HCT116 (cell line): ENCODE data around the gene IRS1. TPM values are rescaled to one million over a fixed set of nuclear protein-coding genes. Genes with fewer than 3 reads are reported as not detected.

Experiments used
- ATAC-seq: fragments of 200-7000 bp; cut with Tn5 transposase; 2 replicates; pipeline ENCODE4 v1.9.1; 2020; ENCODE audit warnings: mild to moderate bottlenecking, moderate library complexity
- BruUV-seq: library from RNA; stranded (reverse); fragments of 400-500 nt; replicated peaks from 2 replicates; lab custom pipeline; 2021; lab: Mats Ljungman, UMichigan
- CTCF ChIA-PET: fragments of 300-600 bp; sonication (Branson Sonifier 250); formaldehyde crosslinking; loops from one replicate; lab custom pipeline; 2021; ENCODE audit warnings: antibody characterized with exemption; lab: Charles Lee
- POLR2A ChIA-PET: fragments of 300-600, 350-600 bp; sonication (Branson Sonifier 250); formaldehyde crosslinking; loops from one replicate; lab custom pipeline; 2021; ENCODE audit warnings: antibody characterized with exemption; lab: Charles Lee
- RAD21 ChIA-PET, 2 experiments: fragments of 300-600 bp; sonication (Branson Sonifier 250); formaldehyde crosslinking; loops; one replicate each; lab custom pipeline; 2023; ENCODE audit warnings: low total read pairs in 2 of 2; ENCODE audit not compliant: uncharacterized antibody in 2 of 2, unreplicated experiment in 2 of 2, low non-redundant PET in 1 of 2; lab: Charles Lee
- DNase-seq: peaks from one replicate; pipeline ENCODE4 v3.0.0-alpha.2; 2010; ENCODE audit warnings: low read depth, low spot score
- H2AFZ ChIP-seq: fragments of 200-600 bp; shearing (Covaris generic), sonication (generic); 2 replicates; pipeline ENCODE4 v1.6.1; 2017; ENCODE audit warnings: low read depth, mixed run types, mixed read lengths, antibody characterized with exemption, low read length; ENCODE audit not compliant: poor library complexity, severe bottlenecking
- H3K27ac ChIP-seq: 2 replicates; pipeline ENCODE4 v1.5.1; 2012; ENCODE audit warnings: low read depth, low read length
- H3K27me3 ChIP-seq: fragments of 200-600 bp; sonication (generic); 2 replicates; pipeline ENCODE4 v1.6.1; 2016; ENCODE audit warnings: mixed run types, low read length, mixed read lengths; ENCODE audit not compliant: insufficient read depth
- H3K36me3 ChIP-seq, 2 experiments: fragments of 200-500 bp in 1 of 2; fragments of 200-600 bp in 1 of 2; sonication (Bioruptor generic) in 1 of 2; sonication (generic) in 1 of 2; 2 replicates each; pipeline versions ENCODE4 v1.5.1 to v1.6.1; 2014 to 2016; ENCODE audit warnings: low read length in 2 of 2, inconsistent platforms in 1 of 2, mixed read lengths in 1 of 2, mixed run types in 1 of 2; ENCODE audit not compliant: insufficient read depth in 2 of 2, control insufficient read depth in 1 of 2
- H3K4me1 ChIP-seq, 2 experiments: fragments of 200-600 bp in 1 of 2; sonication (generic) in 1 of 2; 2 replicates each; pipeline versions ENCODE4 v1.5.1 to v1.6.1; 2012 to 2017; ENCODE audit warnings: low read length in 2 of 2, inconsistent platforms in 1 of 2, mild to moderate bottlenecking in 1 of 2, mixed read lengths in 1 of 2, mixed run types in 1 of 2, moderate library complexity in 1 of 2; ENCODE audit not compliant: insufficient read depth in 2 of 2, control insufficient read depth in 1 of 2
- H3K4me2 ChIP-seq: fragments of 200-600 bp; sonication (generic); 2 replicates; pipeline ENCODE4 v1.6.1; 2017; ENCODE audit warnings: mixed run types, low read length, mixed read lengths
- H3K4me3 ChIP-seq, 2 experiments: fragments of 200-600 bp in 1 of 2; sonication (generic) in 1 of 2; replicated peaks in 1 of 2; 2 replicates each; pipeline ENCODE4 v1.5.1; 2011 to 2016; ENCODE audit warnings: low read length in 2 of 2, control low read depth in 1 of 2, low read depth in 1 of 2, mild to moderate bottlenecking in 1 of 2, mixed read lengths in 1 of 2, mixed run types in 1 of 2
- H3K79me2 ChIP-seq: fragments of 200-600 bp; sonication (generic); 2 replicates; pipeline ENCODE4 v1.6.1; 2017; ENCODE audit warnings: mild to moderate bottlenecking, mixed run types, low read length, moderate library complexity, mixed read lengths; ENCODE audit not compliant: insufficient read depth
- H3K9ac ChIP-seq: fragments of 200-600 bp; sonication (generic); 2 replicates; pipeline ENCODE4 v1.6.1; 2016; ENCODE audit warnings: low read length, mixed read lengths
- H3K9me2 ChIP-seq: fragments of 200-600 bp; sonication (generic), shearing (Covaris generic); 2 replicates; pipeline ENCODE4 v1.6.1; 2017; ENCODE audit warnings: mixed run types, mild to moderate bottlenecking, moderate library complexity; ENCODE audit not compliant: insufficient read depth
- H3K9me3 ChIP-seq, 2 experiments: fragments of 200-500 bp in 1 of 2; fragments of 200-600 bp in 1 of 2; sonication (Bioruptor generic) in 1 of 2; sonication (generic) in 1 of 2; 2 replicates each; pipeline ENCODE4 v1.6.1; 2014 to 2017; ENCODE audit warnings: low read length in 2 of 2, mixed read lengths in 2 of 2, inconsistent platforms in 1 of 2, low read depth in 1 of 2, mild to moderate bottlenecking in 1 of 2, mixed run types in 1 of 2, moderate library complexity in 1 of 2; ENCODE audit not compliant: control insufficient read depth in 1 of 2, insufficient read depth in 1 of 2
- H4K20me1 ChIP-seq: fragments of 200-600 bp; sonication (generic), shearing (Covaris generic); 2 replicates; pipeline ENCODE4 v1.6.1; 2017; ENCODE audit warnings: mixed run types, mild to moderate bottlenecking, moderate library complexity; ENCODE audit not compliant: insufficient read depth
- CEBPB ChIP-seq: IDR thresholded peaks from 2 replicates; pipeline ENCODE4 v1.6.1; 2012; ENCODE audit warnings: low read depth
- EGR1 ChIP-seq: IDR thresholded peaks from 2 replicates; pipeline ENCODE4 v1.6.1; 2012; ENCODE audit warnings: low read depth
- ELF1 ChIP-seq: IDR thresholded peaks from 2 replicates; pipeline ENCODE4 v1.6.1; 2012; ENCODE audit warnings: low read depth, borderline replicate concordance
- EZH2 ChIP-seq: fragments of 200-600 bp; sonication (generic); IDR thresholded peaks from 2 replicates; pipeline ENCODE4 v1.6.1; 2017; ENCODE audit warnings: antibody characterized with exemption, mixed run types
- EZH2phosphoT487 ChIP-seq: fragments of 200-600 bp; IDR thresholded peaks from 2 replicates; pipeline ENCODE4 v1.6.1; 2018; ENCODE audit warnings: antibody characterized with exemption, borderline replicate concordance
- JUND ChIP-seq: IDR thresholded peaks from 2 replicates; pipeline ENCODE4 v1.6.1; 2012
- RAD21 ChIP-seq: IDR thresholded peaks from 2 replicates; pipeline ENCODE4 v1.6.1; 2012; ENCODE audit warnings: low read depth, mild to moderate bottlenecking
- SIN3A ChIP-seq: IDR thresholded peaks from 2 replicates; pipeline ENCODE4 v1.6.1; 2012; ENCODE audit warnings: low read depth
- SP1 ChIP-seq: IDR thresholded peaks from 2 replicates; pipeline ENCODE4 v1.6.1; 2012; ENCODE audit warnings: low read depth
- SRF ChIP-seq: IDR thresholded peaks from 2 replicates; pipeline ENCODE4 v1.6.1; 2012; ENCODE audit warnings: low read depth
- YY1 ChIP-seq: IDR thresholded peaks from 2 replicates; pipeline ENCODE4 v1.6.1; 2011; ENCODE audit warnings: low read length, low read depth, moderate library complexity, mild to moderate bottlenecking; ENCODE audit not compliant: insufficient replicate concordance; ENCODE audit errors: extremely low read depth
- ZFX ChIP-seq: fragments of 450-650 bp; IDR thresholded peaks from 2 replicates; pipeline ENCODE4 v1.6.1; 2017
- ZNF274 ChIP-seq: fragments of 200-500 bp; sonication (Bioruptor generic); IDR thresholded peaks from 2 replicates; pipeline ENCODE4 v1.6.1; 2014; ENCODE audit warnings: mild to moderate bottlenecking, low read depth, low read length, inconsistent platforms
- intact Hi-C: fragments of 100-400 bp; cut with micrococcal nuclease; formaldehyde crosslinking; loops from 2 replicates; pipeline ENCODE4 v1.10.0; 2022
- total RNA-seq: library from RNA; stranded (reverse); gene quantifications from one replicate; pipeline ENCODE4 v1.2.1, GENCODE V29; 2021; ENCODE audit not compliant: unreplicated experiment
- TF ChIP-seq, protein P1 (sequence below): IDR thresholded peaks from 2 replicates; pipeline ENCODE4 v1.6.1; 2012
- TF ChIP-seq, protein P2 (sequence below): IDR thresholded peaks from 2 replicates; pipeline ENCODE4 v1.6.1; 2011; ENCODE audit warnings: mild to moderate bottlenecking, low read length, moderate library complexity; ENCODE audit not compliant: insufficient replicate concordance; ENCODE audit errors: extremely low read depth
- TF ChIP-seq, protein P3 (sequence below): IDR thresholded peaks from 2 replicates; pipeline ENCODE4 v1.6.1; 2012; ENCODE audit warnings: low read depth
- TF ChIP-seq, protein P4 (sequence below): IDR thresholded peaks from 2 replicates; pipeline ENCODE4 v1.6.1; 2012
- TF ChIP-seq, protein P5 (sequence below), 3 experiments: fragments of 200-600 bp in 1 of 3; sonication (generic) in 1 of 3; IDR thresholded peaks in 2 of 3; conservative IDR thresholded peaks in 1 of 3; 2 replicates each; pipeline ENCODE4 v1.5.1; 2012 to 2017; ENCODE audit warnings: low read depth in 2 of 3, low read length in 2 of 3, antibody characterized with exemption in 1 of 3, borderline replicate concordance in 1 of 3, control low read depth in 1 of 3, mild to moderate bottlenecking in 1 of 3, mixed read lengths in 1 of 3, mixed run types in 1 of 3, moderate library complexity in 1 of 3; ENCODE audit not compliant: insufficient read depth in 1 of 3

Gene IRS1
- total RNA-seq, 1 experiment from 2014 or later, result 88.8 TPM

DNA sequence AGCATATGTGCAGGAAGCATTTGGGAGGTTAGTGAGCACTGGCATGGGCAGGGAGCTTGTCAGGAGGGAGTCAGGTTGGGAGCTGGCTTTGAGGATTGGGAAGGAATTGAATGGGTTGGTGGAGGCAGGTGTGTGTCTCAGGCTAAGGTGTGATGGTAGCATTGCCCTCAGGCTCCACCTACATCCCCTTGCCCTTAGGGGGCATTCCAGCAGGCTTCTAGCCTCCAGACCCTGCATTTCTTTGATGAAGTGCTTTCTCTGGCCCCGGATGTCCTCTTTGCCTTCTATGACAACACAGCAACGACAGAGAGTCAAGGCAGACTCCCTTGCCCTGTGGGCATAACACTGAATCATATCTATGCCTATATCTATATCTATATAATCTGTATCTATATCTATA, 49.7 kb upstream of the IRS1 start:
- Histone ChIP-seq H3K27ac (no peak overlapping the region), H3K9me2 (no peaks in the 10 kb centered on the region), H3K36me3 (no peaks in the 10 kb centered on the region), H3K4me2 (no peak overlapping the region), H3K4me3 (no peak overlapping the region), H3K79me2 (peaks cover 49% of the 10 kb centered on the region), H3K9me3 (no peaks in the 10 kb centered on the region), H4K20me1 (no peaks in the 10 kb centered on the region), H3K27me3 (no peaks in the 10 kb centered on the region), H2AFZ (no peak overlapping the region), H3K4me1 (no peaks in the 10 kb centered on the region), H3K9ac (no peak overlapping the region)
- no TSS peak for BruUV-seq
- RAD21 ChIA-PET, result no interaction called here
- ATAC-seq (no peak), DNase-seq (no peak)
- intact Hi-C loops, result no loop called here
- CTCF ChIA-PET, result no interaction called here
- POLR2A ChIA-PET, result no interaction called here
- TF ChIP-seq YY1, result no peak
- TF ChIP-seq SIN3A, result no peak
- no peak for TF ChIP-seq SRF
- no peak for TF ChIP-seq ZNF274
- TF ChIP-seq, protein P1, sequence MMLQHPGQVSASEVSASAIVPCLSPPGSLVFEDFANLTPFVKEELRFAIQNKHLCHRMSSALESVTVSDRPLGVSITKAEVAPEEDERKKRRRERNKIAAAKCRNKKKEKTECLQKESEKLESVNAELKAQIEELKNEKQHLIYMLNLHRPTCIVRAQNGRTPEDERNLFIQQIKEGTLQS, result no peak
- no peak for TF ChIP-seq EGR1
- TF ChIP-seq, protein P2, sequence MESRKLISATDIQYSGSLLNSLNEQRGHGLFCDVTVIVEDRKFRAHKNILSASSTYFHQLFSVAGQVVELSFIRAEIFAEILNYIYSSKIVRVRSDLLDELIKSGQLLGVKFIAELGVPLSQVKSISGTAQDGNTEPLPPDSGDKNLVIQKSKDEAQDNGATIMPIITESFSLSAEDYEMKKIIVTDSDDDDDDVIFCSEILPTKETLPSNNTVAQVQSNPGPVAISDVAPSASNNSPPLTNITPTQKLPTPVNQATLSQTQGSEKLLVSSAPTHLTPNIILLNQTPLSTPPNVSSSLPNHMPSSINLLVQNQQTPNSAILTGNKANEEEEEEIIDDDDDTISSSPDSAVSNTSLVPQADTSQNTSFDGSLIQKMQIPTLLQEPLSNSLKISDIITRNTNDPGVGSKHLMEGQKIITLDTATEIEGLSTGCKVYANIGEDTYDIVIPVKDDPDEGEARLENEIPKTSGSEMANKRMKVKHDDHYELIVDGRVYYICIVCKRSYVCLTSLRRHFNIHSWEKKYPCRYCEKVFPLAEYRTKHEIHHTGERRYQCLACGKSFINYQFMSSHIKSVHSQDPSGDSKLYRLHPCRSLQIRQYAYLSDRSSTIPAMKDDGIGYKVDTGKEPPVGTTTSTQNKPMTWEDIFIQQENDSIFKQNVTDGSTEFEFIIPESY, result no peak
- TF ChIP-seq RAD21, result no peak
- no peak for TF ChIP-seq CEBPB
- TF ChIP-seq EZH2phosphoT487, result no peak
- TF ChIP-seq JUND, result no peak
- TF ChIP-seq, protein P3, sequence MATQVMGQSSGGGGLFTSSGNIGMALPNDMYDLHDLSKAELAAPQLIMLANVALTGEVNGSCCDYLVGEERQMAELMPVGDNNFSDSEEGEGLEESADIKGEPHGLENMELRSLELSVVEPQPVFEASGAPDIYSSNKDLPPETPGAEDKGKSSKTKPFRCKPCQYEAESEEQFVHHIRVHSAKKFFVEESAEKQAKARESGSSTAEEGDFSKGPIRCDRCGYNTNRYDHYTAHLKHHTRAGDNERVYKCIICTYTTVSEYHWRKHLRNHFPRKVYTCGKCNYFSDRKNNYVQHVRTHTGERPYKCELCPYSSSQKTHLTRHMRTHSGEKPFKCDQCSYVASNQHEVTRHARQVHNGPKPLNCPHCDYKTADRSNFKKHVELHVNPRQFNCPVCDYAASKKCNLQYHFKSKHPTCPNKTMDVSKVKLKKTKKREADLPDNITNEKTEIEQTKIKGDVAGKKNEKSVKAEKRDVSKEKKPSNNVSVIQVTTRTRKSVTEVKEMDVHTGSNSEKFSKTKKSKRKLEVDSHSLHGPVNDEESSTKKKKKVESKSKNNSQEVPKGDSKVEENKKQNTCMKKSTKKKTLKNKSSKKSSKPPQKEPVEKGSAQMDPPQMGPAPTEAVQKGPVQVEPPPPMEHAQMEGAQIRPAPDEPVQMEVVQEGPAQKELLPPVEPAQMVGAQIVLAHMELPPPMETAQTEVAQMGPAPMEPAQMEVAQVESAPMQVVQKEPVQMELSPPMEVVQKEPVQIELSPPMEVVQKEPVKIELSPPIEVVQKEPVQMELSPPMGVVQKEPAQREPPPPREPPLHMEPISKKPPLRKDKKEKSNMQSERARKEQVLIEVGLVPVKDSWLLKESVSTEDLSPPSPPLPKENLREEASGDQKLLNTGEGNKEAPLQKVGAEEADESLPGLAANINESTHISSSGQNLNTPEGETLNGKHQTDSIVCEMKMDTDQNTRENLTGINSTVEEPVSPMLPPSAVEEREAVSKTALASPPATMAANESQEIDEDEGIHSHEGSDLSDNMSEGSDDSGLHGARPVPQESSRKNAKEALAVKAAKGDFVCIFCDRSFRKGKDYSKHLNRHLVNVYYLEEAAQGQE, result no peak
- TF ChIP-seq, protein P4, sequence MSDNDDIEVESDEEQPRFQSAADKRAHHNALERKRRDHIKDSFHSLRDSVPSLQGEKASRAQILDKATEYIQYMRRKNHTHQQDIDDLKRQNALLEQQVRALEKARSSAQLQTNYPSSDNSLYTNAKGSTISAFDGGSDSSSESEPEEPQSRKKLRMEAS, result no peak
- no peak for TF ChIP-seq ZFX
- TF ChIP-seq SP1, result no peak
- TF ChIP-seq, protein P5, sequence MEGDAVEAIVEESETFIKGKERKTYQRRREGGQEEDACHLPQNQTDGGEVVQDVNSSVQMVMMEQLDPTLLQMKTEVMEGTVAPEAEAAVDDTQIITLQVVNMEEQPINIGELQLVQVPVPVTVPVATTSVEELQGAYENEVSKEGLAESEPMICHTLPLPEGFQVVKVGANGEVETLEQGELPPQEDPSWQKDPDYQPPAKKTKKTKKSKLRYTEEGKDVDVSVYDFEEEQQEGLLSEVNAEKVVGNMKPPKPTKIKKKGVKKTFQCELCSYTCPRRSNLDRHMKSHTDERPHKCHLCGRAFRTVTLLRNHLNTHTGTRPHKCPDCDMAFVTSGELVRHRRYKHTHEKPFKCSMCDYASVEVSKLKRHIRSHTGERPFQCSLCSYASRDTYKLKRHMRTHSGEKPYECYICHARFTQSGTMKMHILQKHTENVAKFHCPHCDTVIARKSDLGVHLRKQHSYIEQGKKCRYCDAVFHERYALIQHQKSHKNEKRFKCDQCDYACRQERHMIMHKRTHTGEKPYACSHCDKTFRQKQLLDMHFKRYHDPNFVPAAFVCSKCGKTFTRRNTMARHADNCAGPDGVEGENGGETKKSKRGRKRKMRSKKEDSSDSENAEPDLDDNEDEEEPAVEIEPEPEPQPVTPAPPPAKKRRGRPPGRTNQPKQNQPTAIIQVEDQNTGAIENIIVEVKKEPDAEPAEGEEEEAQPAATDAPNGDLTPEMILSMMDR (IDR thresholded peaks at IDR 0.05 in 2 of 3, conservative IDR thresholded peaks at IDR 0.05 in 1 of 3; ENCODE audit: borderline replicate concordance in 1 of 3, insufficient read depth in 1 of 3, low read depth in 2 of 3, low read length in 2 of 3), result no peak
- no peak for TF ChIP-seq ELF1
- TF ChIP-seq EZH2, result no peak
